GM23248 (cell line): ENCODE data around the gene CHD1. TPM values are rescaled to one million over a fixed set of nuclear protein-coding genes. Genes with fewer than 3 reads are reported as not detected.

ENCODE experiments used
- DNase-seq: peaks from one replicate; pipeline ENCODE4 v3.0.0-alpha.2; 2015
- H2AFZ ChIP-seq: fragments of 200-600 bp; sonication (generic); 2 replicates; pipeline ENCODE4 v1.6.1; 2016; ENCODE audit warnings: antibody characterized with exemption
- H3F3A ChIP-seq: fragments of 200-600 bp; sonication (generic); 2 replicates; pipeline ENCODE4 v1.6.1; 2016; ENCODE audit warnings: mild to moderate bottlenecking, antibody characterized with exemption, mixed run types; ENCODE audit not compliant: insufficient read depth
- H3K27ac ChIP-seq: fragments of 200-600 bp; sonication (generic); 2 replicates; pipeline ENCODE4 v1.5.1; 2016; ENCODE audit warnings: mild to moderate bottlenecking
- H3K27me3 ChIP-seq: fragments of 200-600 bp; sonication (generic); replicated peaks from 2 replicates; pipeline ENCODE4 v1.6.1; 2016; ENCODE audit warnings: mild to moderate bottlenecking; ENCODE audit not compliant: insufficient read depth
- H3K36me3 ChIP-seq: fragments of 200-600 bp; sonication (generic); 2 replicates; pipeline ENCODE4 v1.6.1; 2016; ENCODE audit warnings: low read depth, mild to moderate bottlenecking
- H3K4me1 ChIP-seq: fragments of 200-600 bp; sonication (generic); 2 replicates; pipeline ENCODE4 v1.6.1; 2016; ENCODE audit warnings: mild to moderate bottlenecking; ENCODE audit not compliant: insufficient read depth
- H3K4me2 ChIP-seq: fragments of 200-600 bp; sonication (generic); one replicate; pipeline ENCODE4 v1.6.1; 2016; ENCODE audit warnings: mild to moderate bottlenecking; ENCODE audit not compliant: unreplicated experiment
- H3K4me3 ChIP-seq: fragments of 200-600 bp; sonication (generic); 2 replicates; pipeline ENCODE4 v1.5.1; 2016; ENCODE audit warnings: mild to moderate bottlenecking
- H3K79me2 ChIP-seq: fragments of 200-600 bp; sonication (generic); 2 replicates; pipeline ENCODE4 v1.6.1; 2016; ENCODE audit warnings: mild to moderate bottlenecking; ENCODE audit not compliant: insufficient read depth
- H3K9ac ChIP-seq: fragments of 200-600 bp; sonication (generic); 2 replicates; pipeline ENCODE4 v1.6.1; 2016; ENCODE audit warnings: mild to moderate bottlenecking
- H3K9me2 ChIP-seq: fragments of 200-600 bp; sonication (generic); 2 replicates; pipeline ENCODE4 v1.6.1; 2016; ENCODE audit warnings: mixed run types, mild to moderate bottlenecking, moderate library complexity; ENCODE audit not compliant: insufficient read depth
- H3K9me3 ChIP-seq: fragments of 200-600 bp; sonication (generic); one replicate; pipeline ENCODE4 v1.6.1; 2017; ENCODE audit warnings: low read depth
- H4K20me1 ChIP-seq: fragments of 200-600 bp; sonication (generic); 2 replicates; pipeline ENCODE4 v1.6.0; 2016; ENCODE audit not compliant: insufficient read depth
- EZH2 ChIP-seq: fragments of 200-600 bp; sonication (generic); IDR thresholded peaks from 2 replicates; pipeline ENCODE4 v1.6.1; 2018; ENCODE audit warnings: antibody characterized with exemption, mild to moderate bottlenecking; ENCODE audit not compliant: insufficient read depth, poor library complexity, severe bottlenecking
- EZH2phosphoT487 ChIP-seq: fragments of 200-600 bp; sonication (generic); IDR thresholded peaks from 2 replicates; pipeline ENCODE4 v1.6.1; 2018; ENCODE audit warnings: antibody characterized with exemption, moderate library complexity, mild to moderate bottlenecking, low read depth; ENCODE audit not compliant: insufficient read depth
- WGBS, 2 experiments: methylation state at CpG; one replicate each; pipeline ENCODE4 v1.1.6; 2015 to 2017; ENCODE audit warnings: low lambda C conversion rate in 2 of 2, low coverage in 1 of 2; ENCODE audit errors: missing lambda C conversion rate in 2 of 2; 5-methylcytosine and 5-hydroxymethylcytosine counted together
- in situ Hi-C: fragments of 300-500 bp; cut with MboI; formaldehyde crosslinking; loops from 2 replicates; pipeline ENCODE4 v1.15.0; 2020
- polyA plus RNA-seq: library from polyadenylated mRNA; unstranded; fragments of >200 nt; fragmentation: Nextera tagmentation; extraction: Ambion mirVana; gene quantifications from 2 replicates; pipeline ENCODE4 v1.2.1, GENCODE V29; 2016
- small RNA-seq: library from RNA; depleted of rRNA; stranded (forward); fragments of <200 nt; gene quantifications from one replicate; pipeline ENCODE3, GENCODE V24; 2014; ENCODE audit warnings: low read depth, low replicate concordance
- total RNA-seq: library from RNA; depleted of rRNA; stranded (reverse); fragments of >200 nt; shearing (Covaris generic); gene quantifications from 2 replicates; pipeline ENCODE4 v1.2.3, GENCODE V29; 2014; rRNA removed

Gene CHD1
- total and polyA plus RNA-seq, 2 experiments from 2014 or later, result 11.1 to 28.1 TPM

DNA sequence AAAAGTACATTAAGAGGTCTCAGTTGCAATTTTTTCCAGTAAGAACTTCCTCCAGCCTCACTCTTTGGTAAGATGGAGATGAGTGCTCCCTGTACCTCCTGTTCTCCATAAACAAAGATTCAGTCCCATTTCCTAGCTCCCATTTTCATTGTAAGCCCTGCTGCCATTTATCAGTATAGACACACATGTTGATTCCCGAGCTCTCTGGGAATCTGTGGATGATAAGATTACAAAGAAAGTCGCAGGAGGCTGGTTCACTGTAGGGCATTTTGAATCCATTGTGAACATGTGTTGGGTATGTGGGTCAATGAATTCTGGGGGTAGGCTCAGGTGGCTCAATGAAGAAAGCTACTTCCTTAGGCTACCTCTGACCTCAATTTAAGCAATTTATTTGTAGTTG, 118.6 kb downstream of the CHD1 start:
- Histone ChIP-seq H4K20me1 (0 out of 2 replicates have a peak, but pooled peaks cover 2% of the 10 kb centered on the region), H2AFZ (no peak overlapping the region), H3K27me3 (no peaks in the 10 kb centered on the region), H3K9me3 (no peaks in the 10 kb centered on the region), H3K27ac (no peak overlapping the region), H3K9ac (no peak overlapping the region), H3F3A (no peaks in the 10 kb centered on the region), H3K4me2 (no peak overlapping the region), H3K79me2 (no peaks in the 10 kb centered on the region), H3K4me1 (no peaks in the 10 kb centered on the region; the same call in 1 of the 2 replicates), H3K36me3 (peaks cover 8% of the 10 kb centered on the region; the same call in 1 of the 2 replicates), H3K9me2 (no peaks in the 10 kb centered on the region), H3K4me3 (no peak overlapping the region)
- in situ Hi-C loops, result loop anchor here (25.0 kb wide), 1 partner anchor 1598 kb away; no protein-coding TSS in a partner anchor
- 51 to 57% methylated on average over 2 of the region's 2 CpGs for WGBS, 2 experiments
- no peak for DNase-seq
- TF ChIP-seq EZH2, result no peak
- no peak for TF ChIP-seq EZH2phosphoT487

DNA sequence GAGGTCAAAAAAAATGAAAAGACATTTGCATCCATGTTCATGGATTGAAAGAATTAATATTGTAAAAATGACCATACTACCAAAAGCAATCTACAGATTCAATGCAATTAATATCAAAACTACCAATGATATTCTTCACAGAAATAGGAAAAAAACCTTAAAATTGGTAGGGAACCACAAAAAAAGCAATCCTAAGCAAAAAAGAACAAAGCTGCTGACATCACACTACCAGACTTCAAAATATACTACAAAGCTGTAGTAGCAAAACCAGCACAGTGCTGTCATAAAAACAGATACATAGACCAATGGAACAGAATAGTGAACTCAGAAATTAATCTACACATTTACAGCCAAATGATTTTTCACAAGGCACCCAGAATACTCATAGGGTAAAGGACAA, 121.0 kb downstream of the CHD1 start:
- Histone ChIP-seq H4K20me1 (0 out of 2 replicates have a peak, but pooled peaks cover 2% of the 10 kb centered on the region), H3F3A (no peaks in the 10 kb centered on the region), H3K27me3 (no peaks in the 10 kb centered on the region), H2AFZ (no peak overlapping the region), H3K79me2 (no peaks in the 10 kb centered on the region), H3K27ac (no peak overlapping the region), H3K9ac (no peak overlapping the region), H3K4me1 (no peaks in the 10 kb centered on the region), H3K4me2 (no peak overlapping the region), H3K9me3 (no peaks in the 10 kb centered on the region), H3K36me3 (peaks cover 8% of the 10 kb centered on the region; the same call in 1 of the 2 replicates), H3K9me2 (no peaks in the 10 kb centered on the region), H3K4me3 (no peak overlapping the region)
- no peak for TF ChIP-seq EZH2
- no peak for TF ChIP-seq EZH2phosphoT487
- DNase-seq, result no peak
- in situ Hi-C loops, result loop anchor here (25.0 kb wide), 1 partner anchor 1596 kb away; no protein-coding TSS in a partner anchor

DNA sequence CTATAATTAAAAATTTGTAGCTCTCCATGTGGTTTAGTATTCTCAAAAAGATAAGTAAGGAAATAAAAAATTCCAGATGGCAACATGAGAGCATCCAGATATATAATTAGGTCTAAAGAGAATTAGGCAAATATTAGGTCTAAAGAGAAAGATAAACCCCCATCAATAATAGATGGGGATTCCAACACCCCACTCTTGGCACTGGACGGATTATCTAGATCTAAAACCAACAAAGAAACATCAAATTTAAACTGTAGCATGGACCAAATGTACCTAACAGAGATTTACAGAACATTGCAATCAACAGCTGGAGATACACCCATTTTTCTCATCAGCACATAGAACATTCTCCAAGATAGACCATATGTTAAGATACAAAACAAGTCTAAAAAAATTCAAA, 123.7 kb downstream of the CHD1 start:
- H3K79me2 ChIP-seq, result no peaks in the 10 kb centered on the region

GRCh38 chr5:98804066-98804465, 124.7 kb downstream of the CHD1 start:
- H4K20me1 ChIP-seq, result no peaks in the 10 kb centered on the region
- H3F3A ChIP-seq, result peaks cover 4% of the 10 kb centered on the region
- no peaks in the 10 kb centered on the region for H3K27me3 ChIP-seq
- no peak overlapping the region for H2AFZ ChIP-seq
- TF ChIP-seq EZH2 (no peak), EZH2phosphoT487 (no peak)
- DNase-seq, result no peak
- no peak overlapping the region for H3K4me2 ChIP-seq
- no peaks in the 10 kb centered on the region for H3K9me2 ChIP-seq
- no peak overlapping the region for H3K9ac ChIP-seq
- no peaks in the 10 kb centered on the region for H3K9me3 ChIP-seq
- H3K4me3 ChIP-seq, result no peak overlapping the region
- no peak overlapping the region for H3K27ac ChIP-seq
- in situ Hi-C loops, result loop anchor here (25.0 kb wide), 1 partner anchor 1592 kb away; no protein-coding TSS in a partner anchor
- H3K36me3 ChIP-seq, result peaks cover 8% of the 10 kb centered on the region; the same call in 1 of the 2 replicates
- H3K4me1 ChIP-seq, result no peaks in the 10 kb centered on the region
- 100% methylated on average over 2 of the region's 2 CpGs for WGBS, 2 experiments
- H3K79me2 ChIP-seq, result no peaks in the 10 kb centered on the region

More for the DNA sequence above, 123.7 kb downstream of the CHD1 start:
- Histone ChIP-seq H3K27ac (no peak overlapping the region), H3F3A (no peaks in the 10 kb centered on the region), H3K9me2 (no peaks in the 10 kb centered on the region), H3K4me3 (no peak overlapping the region), H3K36me3 (peaks cover 8% of the 10 kb centered on the region; the same call in 1 of the 2 replicates), H2AFZ (no peak overlapping the region), H3K4me2 (no peak overlapping the region), H3K9me3 (no peaks in the 10 kb centered on the region), H3K4me1 (no peaks in the 10 kb centered on the region), H3K9ac (no peak overlapping the region), H4K20me1 (no peaks in the 10 kb centered on the region), H3K27me3 (no peaks in the 10 kb centered on the region)
- WGBS, 2 experiments, result 22 to 48% methylated on average over 1 of the region's 1 CpG
- TF ChIP-seq EZH2 (no peak), EZH2phosphoT487 (no peak)
- in situ Hi-C loops, result loop anchor here (25.0 kb wide), 1 partner anchor 1593 kb away; no protein-coding TSS in a partner anchor
- DNase-seq, result no peak

Small RNA genes within 50 kb of the gene (small RNA-seq; reads per million reads assigned to genes)
- gene RF00019 (not detected), gene RNU6-402P (not detected)

Other genes with a start within 250 kb of the CHD1 start
- gene RGMB, start 155.3 kb downstream of the CHD1 start, total RNA-seq, result 195 and 201 TPM in 2 replicates
- 145 and 150 TPM in 2 replicates for gene RGMB, start 155.3 kb downstream of the CHD1 start, polyA plus RNA-seq